ENCODE data around the gene CENPU. TPM values are rescaled to one million over a fixed set of nuclear protein-coding genes. Genes with fewer than 3 reads are reported as not detected.

CENPU gene
- total and polyA plus RNA-seq, 12 donors = 0.62 to 4.6 (median 1.4) TPM

DNA sequence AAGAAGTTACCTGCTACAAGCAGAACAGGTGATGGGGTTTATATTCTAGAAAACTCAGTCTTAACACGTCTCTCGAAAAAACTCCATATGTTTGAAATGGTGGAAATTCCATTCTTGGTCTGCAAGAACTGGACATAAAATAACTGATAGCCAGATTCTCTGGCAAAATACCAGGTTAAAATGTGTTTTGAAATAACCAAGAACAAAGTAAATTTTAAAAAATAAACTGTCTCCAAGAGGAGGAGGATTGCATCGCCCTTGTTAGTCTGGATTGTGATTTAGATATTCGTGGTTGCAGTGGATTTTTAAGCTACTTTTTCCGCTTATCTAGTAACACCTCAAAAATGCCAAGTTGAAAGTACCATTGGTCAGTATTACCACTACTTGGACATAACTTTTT is 40.8 kb downstream of the CENPU start:
- Histone ChIP-seq H3K4me3 (no peak overlapping the region), H3K9me3 (no peaks in the 10 kb centered on the region), H3K4me1 (peaks cover 0 to 23% (median 7%) of the 10 kb centered on the region in 9 donors), H3K36me3 (peaks cover 0 to 59% (median 14%) of the 10 kb centered on the region in 9 donors), H3K27ac (no peak overlapping the region), H3K27me3 (no peaks in the 10 kb centered on the region)
- intact Hi-C loops (cut with DNase I) = no loop called here
- no peak for DNase-seq
- no peak for ATAC-seq
- TF ChIP-seq, protein P1, sequence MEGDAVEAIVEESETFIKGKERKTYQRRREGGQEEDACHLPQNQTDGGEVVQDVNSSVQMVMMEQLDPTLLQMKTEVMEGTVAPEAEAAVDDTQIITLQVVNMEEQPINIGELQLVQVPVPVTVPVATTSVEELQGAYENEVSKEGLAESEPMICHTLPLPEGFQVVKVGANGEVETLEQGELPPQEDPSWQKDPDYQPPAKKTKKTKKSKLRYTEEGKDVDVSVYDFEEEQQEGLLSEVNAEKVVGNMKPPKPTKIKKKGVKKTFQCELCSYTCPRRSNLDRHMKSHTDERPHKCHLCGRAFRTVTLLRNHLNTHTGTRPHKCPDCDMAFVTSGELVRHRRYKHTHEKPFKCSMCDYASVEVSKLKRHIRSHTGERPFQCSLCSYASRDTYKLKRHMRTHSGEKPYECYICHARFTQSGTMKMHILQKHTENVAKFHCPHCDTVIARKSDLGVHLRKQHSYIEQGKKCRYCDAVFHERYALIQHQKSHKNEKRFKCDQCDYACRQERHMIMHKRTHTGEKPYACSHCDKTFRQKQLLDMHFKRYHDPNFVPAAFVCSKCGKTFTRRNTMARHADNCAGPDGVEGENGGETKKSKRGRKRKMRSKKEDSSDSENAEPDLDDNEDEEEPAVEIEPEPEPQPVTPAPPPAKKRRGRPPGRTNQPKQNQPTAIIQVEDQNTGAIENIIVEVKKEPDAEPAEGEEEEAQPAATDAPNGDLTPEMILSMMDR (IDR thresholded peaks at IDR 0.05) = no peak
- whole genome bisulfite sequencing, 2 donors = 93 to 94% methylated on average over 5 of the region's 5 CpGs

- H3K27me3 ChIP-seq = no peaks in the 10 kb centered on the region
- no peak overlapping the region for H3K27ac ChIP-seq
- TF ChIP-seq, protein P1 (IDR thresholded peaks at IDR 0.05) = no peak
- H3K4me3 ChIP-seq = no peak overlapping the region
- H3K9me3 ChIP-seq = no peaks in the 10 kb centered on the region
- 56 to 79% methylated on average over 5 of the region's 5 CpGs for WGBS, 2 donors
- intact Hi-C loops (cut with DNase I) = no loop called here
- H3K4me1 ChIP-seq = peaks cover 0 to 17% (median 4%) of the 10 kb centered on the region in 9 donors
- DNase-seq = no peak
- peaks cover 0 to 74% (median 14%) of the 10 kb centered on the region in 9 donors for H3K36me3 ChIP-seq
- no peak for ATAC-seq
These were observed 44.2 kb downstream of the CENPU start for GRCh38 chr4:184689681-184690080.

DNA sequence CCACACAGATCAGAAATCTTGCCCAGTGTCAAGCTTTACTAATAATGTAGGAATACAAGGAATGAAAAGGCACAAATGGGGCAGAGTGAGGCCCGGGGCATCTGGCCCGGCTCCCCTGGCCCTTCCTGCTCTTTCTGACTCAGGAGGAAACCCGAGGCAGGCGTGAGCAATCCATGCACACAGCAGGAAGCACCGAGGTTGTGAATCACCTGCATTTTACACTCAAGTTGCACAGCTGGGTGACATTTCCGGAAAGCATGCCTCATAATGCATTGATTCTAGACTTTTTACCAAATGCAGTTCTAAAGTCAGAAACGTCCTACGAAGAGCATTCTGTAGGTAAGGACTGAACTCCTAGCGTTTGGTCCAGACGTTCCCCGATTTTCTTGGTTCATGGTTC is 45.4 kb downstream of the CENPU start:
- no peak overlapping the region for H3K4me3 ChIP-seq
- no peaks in the 10 kb centered on the region for H3K9me3 ChIP-seq
- WGBS, 2 donors = 65 to 69% methylated on average over 11 of the region's 11 CpGs
- H3K4me1 ChIP-seq = peaks cover 0 to 21% (median 0%) of the 10 kb centered on the region in 9 donors
- intact Hi-C loops (cut with DNase I) = no loop called here
- H3K27ac ChIP-seq = no peak overlapping the region
- no peaks in the 10 kb centered on the region for H3K27me3 ChIP-seq
- no peak for DNase-seq
- TF ChIP-seq, protein P1 (IDR thresholded peaks at IDR 0.05) = no peak
- ATAC-seq = peak in 1 of 8 donors; percentile 48
- peaks cover 0 to 62% (median 13%) of the 10 kb centered on the region in 9 donors for H3K36me3 ChIP-seq

GRCh38 chr4:184688005-184688404 is 45.9 kb downstream of the CENPU start:
- no peak for DNase-seq
- Histone ChIP-seq H3K27me3 (no peaks in the 10 kb centered on the region), H3K4me3 (no peak overlapping the region), H3K27ac (no peak overlapping the region), H3K9me3 (no peaks in the 10 kb centered on the region), H3K36me3 (peaks cover 0 to 58% (median 9%) of the 10 kb centered on the region in 9 donors), H3K4me1 (peaks cover 0 to 21% (median 0%) of the 10 kb centered on the region in 9 donors)
- TF ChIP-seq, protein P1 (IDR thresholded peaks at IDR 0.05) = no peak
- ATAC-seq = no peak
- 46 to 48% methylated on average over 3 of the region's 3 CpGs for WGBS, 2 donors
- intact Hi-C loops (cut with DNase I) = no loop called here

Data from heart right ventricle (tissue), 16 donors.